ENCODE data around the gene MT1E.

Gene MT1E

DNA sequence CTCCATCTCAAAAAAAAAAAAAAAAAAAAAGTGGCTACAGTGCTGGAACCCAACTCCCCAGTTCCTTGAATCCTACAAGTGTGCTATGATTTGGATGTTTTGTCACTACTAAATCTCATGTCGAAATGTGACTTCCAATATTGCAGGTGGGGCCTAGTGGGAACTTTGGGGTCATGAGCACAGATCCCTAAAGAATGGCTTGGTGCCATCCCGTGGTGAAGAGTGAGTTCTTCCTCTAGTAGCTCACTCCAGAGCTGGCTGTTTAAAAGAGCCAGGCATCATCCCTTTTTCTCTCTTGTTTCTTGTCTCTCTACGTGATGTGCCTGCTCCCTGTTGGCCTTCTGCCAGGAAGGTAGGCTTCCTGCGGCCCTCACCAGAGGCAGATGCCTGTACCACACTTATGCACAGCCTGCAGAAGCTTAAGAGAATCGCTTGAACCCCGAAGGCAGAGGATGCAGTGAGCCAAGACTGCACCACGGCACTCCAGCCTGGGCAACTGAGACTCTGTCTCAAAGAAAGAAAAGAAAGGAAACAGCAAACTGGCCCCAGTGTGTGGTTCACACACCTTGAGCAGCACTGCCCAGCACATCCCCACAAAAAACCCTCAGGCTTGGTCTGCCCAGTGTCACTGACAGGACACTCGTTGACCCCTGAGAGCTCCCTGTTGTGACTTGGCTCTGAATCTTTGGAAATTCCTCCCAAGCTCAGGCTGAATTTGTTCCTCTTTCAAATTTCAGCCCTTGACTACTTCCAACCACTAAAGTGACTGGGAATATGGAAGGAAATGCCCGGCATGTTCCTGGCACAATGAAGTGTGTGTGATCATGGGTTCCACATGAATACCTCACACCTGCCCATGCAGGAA lies 3.1 kb downstream of the MT1E start:
- no peak for DNase-seq

DNA sequence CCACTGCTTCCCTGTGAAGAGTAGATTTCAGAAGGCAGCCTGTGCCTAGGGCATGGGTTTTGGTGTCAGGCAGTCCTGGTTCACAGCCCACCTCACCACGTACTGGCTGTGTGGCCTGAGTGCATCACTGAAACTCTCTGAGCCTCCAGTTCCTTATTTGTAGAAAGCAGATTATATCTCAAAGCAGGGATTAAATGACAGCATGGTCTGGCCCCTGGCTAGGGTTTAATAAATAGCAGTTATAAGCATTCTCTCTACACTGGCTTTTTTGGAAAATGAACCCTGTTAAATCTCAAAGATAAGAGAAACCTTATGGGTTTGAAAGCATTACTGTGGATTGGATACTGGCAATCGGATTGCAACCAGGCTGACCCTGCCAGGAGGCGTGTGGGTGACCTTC lies 4.0 kb downstream of the MT1E start:
- DNase-seq, result no peak

DNA sequence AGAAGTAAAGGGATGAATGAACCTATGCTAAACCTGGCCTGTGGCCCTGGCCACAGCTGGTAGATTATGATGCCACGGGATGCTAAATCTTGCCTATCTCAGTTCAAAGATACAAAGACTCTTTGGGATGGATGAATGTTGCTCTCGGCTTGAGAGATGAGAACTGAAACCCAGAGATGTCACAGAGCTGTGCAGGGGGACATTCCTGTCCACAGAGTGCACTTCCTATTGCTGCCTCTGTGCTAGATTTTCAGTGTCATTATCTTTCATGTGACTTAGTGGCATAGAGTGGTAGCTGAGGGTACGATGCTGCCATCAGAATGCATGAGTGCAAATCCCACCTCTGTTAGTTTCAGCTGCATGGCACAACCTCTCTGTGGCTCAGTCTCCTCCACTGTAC lies 4.6 kb downstream of the MT1E start:
- DNase-seq, result no peak

DNA sequence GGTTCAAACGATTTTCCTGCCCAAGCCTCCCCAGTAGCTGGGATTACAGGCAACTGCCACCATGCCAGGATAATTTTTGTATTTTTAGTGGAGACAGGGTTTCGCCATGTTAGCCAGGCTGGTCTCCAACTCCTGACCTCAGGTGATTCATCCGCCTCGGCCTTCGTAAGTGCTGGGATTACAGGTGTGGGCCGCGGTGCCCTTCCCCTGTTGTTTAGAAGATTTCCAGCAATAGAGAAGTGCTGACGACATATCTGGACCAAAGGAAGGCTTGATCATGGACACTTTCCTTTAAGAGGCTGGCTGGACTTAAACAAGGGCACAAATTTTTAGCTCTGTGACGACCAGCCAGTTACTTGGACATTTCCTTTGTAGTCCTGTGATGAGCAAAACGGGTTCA lies 5.6 kb downstream of the MT1E start:
- DNase-seq, result no peak

DNA sequence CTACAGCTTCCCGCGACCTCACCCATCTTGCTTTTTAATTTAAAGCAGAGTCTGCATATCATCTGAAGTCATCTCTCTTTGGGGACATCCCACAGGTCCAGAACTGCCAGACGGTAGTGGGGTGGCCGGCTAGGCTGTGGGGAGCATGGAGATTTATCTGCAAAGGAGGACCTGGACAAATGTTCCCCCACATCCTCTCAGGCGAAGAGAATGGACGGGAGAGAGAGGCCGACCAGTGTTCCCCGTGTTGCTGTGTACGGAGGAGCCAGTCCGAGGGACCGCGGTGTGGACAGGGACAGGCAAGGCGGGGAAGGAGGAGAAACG lies 6.2 kb downstream of the MT1E start:
- DNase-seq, result no peak

DNA sequence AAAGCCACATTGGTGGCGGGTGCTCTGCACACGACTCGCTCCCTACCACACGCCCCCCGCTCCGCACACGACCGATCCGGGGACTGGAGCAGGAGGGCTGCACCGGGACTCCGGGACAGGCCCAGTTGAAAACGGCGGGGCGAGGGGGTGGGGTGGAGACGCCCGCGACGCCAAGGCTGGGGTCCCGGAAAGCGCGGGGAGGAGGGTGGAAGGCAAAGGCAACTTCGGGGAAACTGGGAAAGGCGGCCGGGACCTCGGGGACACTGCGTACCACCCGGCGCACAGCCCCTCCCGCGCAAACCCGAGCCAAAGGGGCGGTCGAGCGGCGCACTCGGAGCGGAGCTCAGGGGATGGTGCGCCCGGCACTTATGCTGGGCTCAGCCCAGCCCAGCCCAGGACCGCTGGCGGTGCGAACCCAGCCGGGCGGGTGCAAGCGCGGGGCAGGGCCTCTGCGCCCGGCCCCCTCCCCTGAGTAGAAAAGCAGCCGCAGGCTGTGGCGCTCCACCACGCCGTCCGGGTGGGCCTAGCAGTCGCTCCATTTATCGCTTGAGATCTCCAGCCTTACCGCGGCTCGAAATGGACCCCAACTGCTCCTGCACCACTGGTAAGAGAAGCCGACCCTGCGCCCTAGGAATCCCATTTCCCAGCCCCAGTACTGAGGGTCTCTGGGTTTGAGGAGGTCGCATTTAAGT lies 6.7 kb downstream of the MT1E start, which contains the start of gene MT1M:
MT1M (plus strand) TSS at position 504 of the 692 bp plus-strand sequence; CDS start at position 577, 73 bp downstream.
- no peak for DNase-seq

DNA sequence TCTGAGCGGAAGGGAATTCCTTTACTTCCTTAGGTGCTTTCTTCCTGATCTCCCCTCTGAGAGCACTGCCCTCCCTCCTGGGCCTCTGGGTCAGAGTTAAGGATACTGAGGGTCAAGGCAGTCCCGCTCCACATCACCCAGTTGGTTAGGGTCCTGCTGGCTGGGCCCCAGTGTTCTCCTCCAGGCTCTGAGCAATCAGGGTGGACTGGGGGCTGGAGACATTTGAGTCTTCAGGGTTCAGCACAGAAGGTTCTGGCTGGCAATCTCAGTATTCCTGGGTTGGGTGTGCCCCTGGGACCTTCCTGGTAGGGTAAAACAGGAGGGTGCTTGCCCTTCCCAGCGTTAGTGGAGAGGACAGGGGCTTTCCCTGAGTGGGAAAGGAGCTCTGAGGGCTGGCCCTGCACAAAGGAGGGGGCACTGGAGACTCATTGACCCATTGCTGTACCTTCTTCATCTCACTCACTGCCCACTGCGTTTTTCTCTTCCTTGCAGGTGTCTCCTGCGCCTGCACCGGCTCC lies 7.3 kb downstream of the MT1E start:
- DNase-seq, result no peak

DNA sequence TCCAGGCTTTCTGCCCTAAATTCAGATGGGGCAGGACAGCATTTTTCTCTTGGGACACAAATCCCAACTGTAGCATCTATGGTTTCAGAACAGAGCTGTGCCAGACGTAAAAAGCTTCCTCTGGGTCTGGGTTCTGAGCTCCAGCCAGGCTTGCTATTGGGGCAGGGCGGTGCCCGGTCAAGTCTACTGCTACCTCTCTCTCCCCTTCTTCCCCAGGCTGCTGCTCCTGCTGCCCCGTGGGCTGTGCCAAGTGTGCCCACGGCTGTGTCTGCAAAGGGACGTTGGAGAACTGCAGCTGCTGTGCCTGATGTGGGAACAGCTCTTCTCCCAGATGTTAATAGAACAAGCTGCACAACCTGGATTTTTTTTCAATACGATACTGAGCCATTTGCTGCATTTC lies 8.0 kb downstream of the MT1E start:
- no peak for DNase-seq

DNA sequence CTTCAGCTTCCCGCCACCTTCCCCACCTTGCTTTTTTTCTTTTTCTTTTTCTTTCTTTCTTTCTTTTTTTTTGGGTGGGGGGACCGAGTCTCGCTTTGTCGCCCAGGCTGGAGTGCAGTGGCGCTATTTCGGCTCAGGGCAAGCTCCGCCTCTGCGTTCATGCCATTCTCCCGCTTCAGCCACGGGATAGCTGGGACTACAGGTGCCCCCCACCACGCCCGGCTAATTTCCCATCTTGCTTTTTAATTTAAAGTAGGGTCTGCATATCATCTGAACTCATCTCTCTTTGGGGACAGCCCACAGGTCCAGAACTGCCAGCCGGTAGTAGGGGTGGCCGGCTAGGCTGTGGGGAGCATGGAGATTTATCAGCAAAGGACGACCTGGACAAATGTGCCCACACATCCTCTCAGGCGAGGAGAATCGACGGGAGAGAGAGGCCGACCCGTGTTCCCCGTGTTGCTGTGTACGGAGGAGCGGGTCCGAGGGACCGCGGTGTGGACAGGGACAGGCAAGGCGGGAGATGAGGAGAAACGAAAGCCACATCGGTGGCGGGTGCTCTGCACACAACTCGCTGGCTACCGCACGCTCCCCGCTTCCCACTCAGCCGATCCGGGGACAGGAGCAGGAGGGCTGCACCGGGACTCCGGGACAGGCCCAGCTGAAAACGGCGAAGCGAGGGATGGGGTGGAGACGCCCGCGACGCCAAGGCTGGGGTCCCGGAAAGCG lies 9.3 kb downstream of the MT1E start:
- DNase-seq, result no peak

DNA sequence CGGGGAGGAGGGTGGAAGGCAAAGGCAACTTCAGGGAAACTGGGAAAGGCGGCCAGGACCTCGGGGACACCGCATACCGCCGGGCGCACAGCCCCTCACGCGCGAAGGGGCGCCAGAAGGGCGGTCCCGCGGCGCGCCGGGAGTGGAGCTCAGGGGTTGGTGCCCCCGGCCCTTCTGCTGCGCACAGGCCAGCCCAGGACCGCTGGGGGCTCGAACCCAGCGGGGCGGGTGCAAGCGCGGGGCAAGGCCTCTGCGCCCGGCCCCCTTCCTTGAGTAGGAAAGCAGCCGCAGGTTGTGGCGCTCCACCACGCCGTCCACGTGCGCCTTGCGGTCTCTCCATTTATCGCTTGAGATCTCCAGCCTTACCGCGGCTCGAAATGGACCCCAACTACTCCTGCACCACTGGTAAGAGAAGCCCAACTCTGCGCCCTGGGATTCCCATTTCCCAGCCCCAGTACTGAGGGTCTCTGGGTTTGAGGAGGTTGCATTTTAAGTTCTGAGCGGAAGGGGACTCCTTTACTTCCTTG lies 9.9 kb downstream of the MT1E start:
- no peak for DNase-seq

DNA sequence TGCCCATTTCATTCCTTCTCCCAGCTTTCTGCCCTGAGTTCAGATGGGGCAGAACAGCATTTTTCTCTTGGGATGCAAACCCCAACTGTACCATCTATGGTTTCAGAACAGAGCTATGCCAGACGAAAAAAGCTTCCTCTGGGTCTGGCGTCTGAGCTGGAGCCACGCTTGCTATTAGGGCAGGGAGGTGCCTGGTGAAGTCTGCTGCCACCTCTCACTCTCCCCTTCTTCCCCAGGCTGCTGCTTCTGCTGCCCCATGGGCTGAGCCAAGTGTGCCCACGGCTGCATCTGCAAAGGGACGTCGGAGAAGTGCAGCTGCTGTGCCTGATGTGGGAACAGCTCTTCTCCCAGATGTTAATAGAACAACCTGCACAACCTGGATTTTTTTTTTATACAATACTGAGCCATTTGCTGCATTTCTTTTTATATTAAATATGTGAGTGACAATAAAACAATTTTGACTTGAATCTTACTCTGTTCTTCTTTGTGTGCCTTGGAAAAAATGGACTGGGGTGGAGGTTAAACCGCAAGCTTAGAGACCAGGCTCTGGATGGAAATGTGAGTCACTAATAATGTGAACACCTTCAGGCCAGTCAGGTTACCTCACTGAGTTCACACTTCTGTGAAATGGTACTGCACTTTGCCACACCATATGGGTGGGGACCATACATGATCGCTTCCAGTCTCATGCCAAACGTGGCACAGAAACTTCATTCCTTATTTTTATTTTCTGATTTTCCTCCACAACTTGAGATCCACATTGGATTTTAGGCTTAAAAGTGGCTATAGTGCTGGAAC lies 11.2 kb downstream of the MT1E start:
- DNase-seq, result no peak

DNA sequence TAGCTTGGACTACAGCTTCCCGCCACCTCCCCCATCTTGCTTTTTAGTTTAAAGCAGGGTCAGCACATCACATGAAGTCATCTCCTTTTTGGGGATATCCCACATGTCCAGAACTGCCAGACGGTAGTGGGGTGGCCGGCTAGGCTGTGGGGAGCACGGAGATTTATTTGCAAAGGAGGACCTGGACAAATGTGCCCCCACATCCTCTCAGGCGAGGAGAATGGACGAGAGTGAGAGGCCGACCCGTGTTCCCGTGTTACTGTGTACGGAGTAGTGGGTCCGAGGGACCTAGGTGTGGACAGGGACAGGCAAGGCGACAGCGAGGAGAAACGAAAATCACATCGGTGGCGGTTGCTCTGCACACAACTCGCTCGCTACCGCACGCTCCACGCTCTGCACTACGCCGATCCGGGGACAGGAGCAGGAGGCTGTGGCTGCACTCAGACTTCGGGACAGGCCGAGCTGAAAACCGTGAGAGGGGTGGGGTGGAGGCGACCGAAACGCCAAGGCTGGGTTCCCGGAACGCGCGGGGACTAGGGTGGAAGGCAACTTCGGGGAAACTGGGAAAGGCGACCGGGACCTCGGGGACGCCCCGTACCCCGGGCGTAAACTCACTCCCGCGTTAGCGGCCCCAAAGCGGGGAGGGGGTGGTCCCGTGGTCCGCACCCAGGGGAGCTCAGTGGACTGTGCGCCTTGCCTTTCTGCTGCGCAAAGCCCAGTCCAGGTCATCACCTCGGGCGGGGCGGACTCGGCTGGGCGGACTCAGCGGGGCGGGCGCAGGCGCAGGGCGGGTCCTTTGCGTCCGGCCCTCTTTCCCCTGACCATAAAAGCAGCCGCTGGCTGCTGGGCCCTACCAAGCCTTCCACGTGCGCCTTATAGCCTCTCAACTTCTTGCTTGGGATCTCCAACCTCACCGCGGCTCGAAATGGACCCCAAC lies 12.5 kb downstream of the MT1E start, which contains the start of gene MT1A:
MT1A (plus strand) TSS at position 853 of the 937 bp plus-strand sequence; CDS start at position 926, 73 bp downstream.
- DNase-seq, result no peak

DNA sequence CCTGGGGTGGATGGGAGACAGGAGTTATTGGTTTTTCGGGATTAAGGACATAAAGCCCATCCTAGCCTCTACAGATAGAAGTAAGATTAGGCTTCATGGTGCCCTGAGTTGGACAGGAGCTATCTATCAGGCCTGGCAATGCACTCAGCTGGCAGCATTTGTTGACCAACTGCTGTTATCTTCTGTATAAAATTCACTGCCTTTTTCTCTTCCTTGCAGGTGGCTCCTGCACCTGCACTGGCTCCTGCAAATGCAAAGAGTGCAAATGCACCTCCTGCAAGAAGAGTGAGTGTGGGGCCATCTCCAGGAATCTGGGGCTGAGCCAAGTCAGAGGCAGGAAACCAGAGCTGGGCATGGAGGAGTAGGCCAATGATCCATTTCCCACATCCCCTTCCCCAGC lies 13.5 kb downstream of the MT1E start:
- no peak for DNase-seq

DNA sequence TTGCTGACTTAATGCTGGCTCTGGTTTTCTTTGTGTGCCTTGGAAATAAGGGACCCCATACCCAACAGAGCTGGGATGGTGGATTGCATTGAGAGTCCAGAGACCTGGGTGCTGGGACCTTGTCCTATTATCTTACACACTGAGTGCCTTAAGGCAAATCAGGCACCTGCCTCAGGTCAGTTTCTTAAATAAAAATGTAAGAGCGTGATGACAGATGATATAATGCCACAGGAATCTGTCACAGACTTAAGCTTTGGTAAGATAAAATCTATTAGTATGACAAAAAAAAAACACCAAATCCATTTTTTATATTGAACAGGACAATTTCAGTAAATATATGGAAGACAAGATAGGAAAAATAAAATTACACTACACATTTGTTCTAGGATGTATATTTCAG lies 14.5 kb downstream of the MT1E start:
- DNase-seq, result no peak

DNA sequence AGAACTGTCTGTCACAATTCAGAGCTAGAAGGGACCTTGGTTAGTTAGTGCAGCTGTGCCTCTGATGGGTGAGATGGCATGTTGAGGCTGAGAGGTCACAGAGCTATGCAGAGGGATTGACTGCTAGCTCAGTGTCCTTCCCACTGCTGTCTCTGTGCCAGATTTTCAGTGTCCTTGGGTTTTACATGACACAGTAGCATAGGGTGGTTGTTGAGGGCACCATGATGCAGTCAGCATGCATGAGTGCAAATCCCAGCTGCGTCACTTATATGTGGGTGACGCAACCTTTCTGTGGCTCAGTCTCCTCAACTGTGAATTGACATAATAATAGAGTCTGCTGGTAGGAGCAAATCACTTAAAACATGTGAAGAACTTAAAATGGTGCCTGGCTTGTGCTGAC lies 15.6 kb downstream of the MT1E start:
- DNase-seq, result no peak

DNA sequence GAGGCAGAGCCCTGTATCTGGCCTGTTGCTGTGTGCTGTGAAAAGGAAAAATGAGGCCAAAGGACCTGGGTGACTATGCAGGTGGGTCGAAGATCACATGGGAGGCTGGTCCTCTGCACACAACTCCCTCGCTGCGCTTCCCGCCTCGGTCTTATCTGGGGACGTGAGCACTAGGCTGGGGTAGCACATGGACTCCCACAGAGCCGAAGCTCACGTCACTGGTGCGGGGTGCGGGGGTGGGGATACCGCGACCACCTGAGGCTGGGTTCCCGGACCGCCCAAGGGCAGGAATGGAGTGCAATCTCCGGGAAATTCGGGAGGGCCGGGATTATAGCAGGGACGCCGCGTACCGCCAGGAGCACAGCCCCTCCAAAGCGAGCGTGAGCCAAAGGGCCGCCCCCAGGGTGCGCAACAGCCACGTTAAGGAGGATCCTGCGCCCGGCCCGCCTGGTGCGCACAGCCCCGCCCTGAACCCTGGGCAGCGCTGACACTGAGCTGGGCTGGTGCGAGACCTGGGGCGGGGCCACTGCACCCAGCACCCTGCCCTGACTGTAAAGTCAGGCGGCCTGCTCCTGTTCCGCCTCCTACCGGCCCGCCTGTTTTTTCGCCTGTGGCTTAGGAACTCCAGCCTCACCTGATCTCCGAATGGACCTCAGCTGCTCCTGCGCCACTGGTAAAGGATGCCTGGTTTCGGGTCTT lies 17.6 kb downstream of the MT1E start:
- DNase-seq, result peak; percentile 77 to 80

DNA sequence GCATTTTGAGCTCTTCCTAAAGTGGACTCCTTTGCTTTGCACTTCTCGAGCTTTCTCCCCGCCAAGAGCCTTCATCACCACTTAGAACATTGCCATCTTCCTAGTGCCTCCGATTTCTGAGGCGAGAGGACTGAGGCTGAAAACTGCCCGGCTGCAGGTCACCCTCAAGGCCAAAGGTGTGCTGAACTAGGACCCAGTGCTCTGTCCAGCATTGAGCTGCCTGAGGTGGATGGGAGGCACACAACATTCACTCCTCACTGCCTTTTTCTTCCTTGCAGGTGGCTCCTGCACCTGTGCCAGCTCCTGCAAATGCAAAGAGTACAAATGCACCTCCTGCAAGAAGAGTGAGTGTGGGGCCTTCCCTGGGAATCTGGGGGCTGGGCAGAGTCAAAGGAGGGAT lies 18.3 kb downstream of the MT1E start:
- no peak for DNase-seq

DNA sequence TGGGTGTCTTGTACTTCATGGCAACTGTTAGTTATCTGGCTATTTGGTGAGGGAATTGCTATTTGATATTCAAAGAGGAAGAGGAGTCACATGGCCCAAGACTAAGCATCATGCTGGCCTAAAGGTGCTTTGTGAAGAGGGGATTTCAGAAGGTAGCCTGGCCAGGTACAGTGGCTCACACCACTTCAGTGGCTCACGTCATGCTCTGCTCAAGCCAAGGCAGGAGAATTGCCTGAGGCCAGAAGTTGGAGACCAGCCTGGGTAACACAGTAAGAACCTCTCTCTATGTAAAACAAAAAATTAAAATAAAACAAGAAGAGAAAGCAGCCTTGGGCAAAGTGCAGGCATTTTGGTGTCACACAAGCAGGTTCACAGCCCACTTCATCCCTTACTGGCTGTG lies 19.7 kb downstream of the MT1E start:
- DNase-seq, result no peak

DNA sequence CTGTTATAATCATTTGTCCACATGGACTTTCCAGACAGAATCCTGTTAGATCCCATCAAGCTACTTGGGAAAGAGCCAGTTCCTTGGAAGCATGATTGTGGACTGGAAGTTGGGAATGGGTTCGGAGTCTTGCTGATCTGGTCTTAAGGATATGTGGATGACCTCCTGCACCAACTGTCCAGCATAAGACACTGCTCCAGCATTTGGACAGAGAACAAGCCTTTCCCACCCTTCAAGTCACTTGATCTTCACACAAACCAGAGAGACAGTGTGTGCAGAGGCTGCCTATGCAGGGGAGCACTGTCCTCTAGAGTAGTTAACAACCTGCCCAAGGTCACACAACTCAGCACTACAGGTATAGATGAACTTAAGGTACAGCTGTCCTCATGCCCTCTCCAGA lies 20.3 kb downstream of the MT1E start:
- no peak for DNase-seq

DNA sequence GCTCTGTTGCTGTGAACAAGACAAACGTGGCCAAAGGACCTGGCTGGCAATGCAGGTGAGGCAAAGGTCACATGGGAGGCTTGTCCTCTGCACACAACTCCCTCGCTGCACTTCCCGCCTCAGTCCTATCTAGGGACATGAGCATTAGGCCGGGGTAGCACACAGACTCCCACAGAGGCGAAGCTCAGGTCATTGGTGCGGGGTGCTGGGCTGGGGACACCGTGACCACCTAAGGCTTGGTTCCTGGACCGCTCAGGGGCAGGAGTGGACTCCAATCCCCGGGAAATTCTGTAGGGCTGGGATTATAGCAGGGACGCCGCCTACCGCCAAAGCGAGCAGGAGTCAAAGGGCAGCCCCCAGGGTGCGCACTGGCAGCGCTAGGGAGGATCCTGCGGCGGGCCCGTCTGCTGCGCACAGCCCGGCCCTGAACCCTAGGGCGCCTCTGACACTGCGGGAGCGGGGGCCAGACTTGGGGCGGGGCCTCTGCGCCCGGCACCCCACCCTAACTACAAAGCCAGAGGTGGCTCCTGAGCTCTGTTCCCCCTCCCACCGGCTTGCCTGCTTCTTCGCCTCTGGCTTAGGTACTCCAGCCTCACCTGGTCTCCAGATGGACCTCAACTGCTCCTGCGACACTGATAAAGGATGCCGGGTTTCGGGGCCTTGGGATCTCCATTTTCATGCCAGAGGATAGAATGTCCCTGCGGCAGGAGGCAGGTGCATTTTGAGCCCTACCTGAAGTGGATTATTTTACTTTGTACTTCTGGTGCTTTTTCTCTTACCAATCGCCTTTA lies 22.3 kb downstream of the MT1E start:
- no peak for DNase-seq
